HG03066 (cell line): Measurements from ENCODE around the gene ERVK3-1.
"Not testable (repeated sequence)": the region's sequence is repeated elsewhere in the genome, so short reads cannot be mapped to it uniquely, and the experiment has no call there.

Experiments
- ATAC-seq: cut with Tn5 transposase; IDR thresholded peaks from one replicate; pipeline ENCODE4 v1.9.1; 2021; ENCODE audit warnings: low read depth; ENCODE audit not compliant: unreplicated experiment

The ERVK3-1 gene

GRCh38 chr19:58304255-58304654, 922 bp upstream of the ERVK3-1 start:
- no peak for ATAC-seq

GRCh38 chr19:58304748-58305064, 471 bp upstream of the ERVK3-1 start:
- ATAC-seq, result no peak

GRCh38 chr19:58305932-58306323, 751 bp downstream of the ERVK3-1 start:
- no peak for ATAC-seq

GRCh38 chr19:58307736-58308135, 2.6 kb downstream of the ERVK3-1 start:
- no peak for ATAC-seq

GRCh38 chr19:58310685-58311084, 5.5 kb downstream of the ERVK3-1 start:
- ATAC-seq, result not testable (repeated sequence)

- no peak for ATAC-seq
These were observed 6.2 kb downstream of the ERVK3-1 start for GRCh38 chr19:58311345-58311865.

GRCh38 chr19:58315580-58315979, 10.4 kb downstream of the ERVK3-1 start:
- ATAC-seq, result no peak

GRCh38 chr19:58317476-58318072, 12.4 kb downstream of the ERVK3-1 start:
- no peak for ATAC-seq

- no peak for ATAC-seq
These were observed 13.1 kb downstream of the ERVK3-1 start for GRCh38 chr19:58318297-58318696.

- no peak for ATAC-seq
These were observed 14.1 kb downstream of the ERVK3-1 start for GRCh38 chr19:58319241-58319640.

GRCh38 chr19:58325311-58326022, 20.3 kb downstream of the ERVK3-1 start:
- ATAC-seq, result no peak

- ATAC-seq, result peak; percentile 15
These were observed 21.3 kb downstream of the ERVK3-1 start for GRCh38 chr19:58326501-58326913.

GRCh38 chr19:58326914-58327726, 21.9 kb downstream of the ERVK3-1 start, which contains the start of gene ZSCAN22:
TSS of gene ZSCAN22 (plus strand) at chr19:58326994. CDS start at chr19:58334803, 7,809 bp downstream.
- ATAC-seq, result peak; percentile 84

GRCh38 chr19:58328999-58329398, 23.8 kb downstream of the ERVK3-1 start:
- no peak for ATAC-seq

GRCh38 chr19:58330458-58330857, 25.3 kb downstream of the ERVK3-1 start:
- ATAC-seq, result no peak

- ATAC-seq, result no peak
These were observed 27.5 kb downstream of the ERVK3-1 start for GRCh38 chr19:58332697-58333096.

GRCh38 chr19:58334691-58335249, 29.6 kb downstream of the ERVK3-1 start:
- no peak for ATAC-seq

GRCh38 chr19:58335630-58336029, 30.5 kb downstream of the ERVK3-1 start:
- no peak for ATAC-seq

- ATAC-seq, result no peak
These were observed 31.0 kb downstream of the ERVK3-1 start for GRCh38 chr19:58336216-58336615.

- no peak for ATAC-seq
These were observed 31.6 kb downstream of the ERVK3-1 start for GRCh38 chr19:58336820-58337219.

- ATAC-seq, result no peak
These were observed 33.2 kb downstream of the ERVK3-1 start for GRCh38 chr19:58338336-58338735.
